Muscle of arm (tissue), 12 donors: Measurements from ENCODE around the gene CTSC. TPM values are rescaled to one million over a fixed set of nuclear protein-coding genes. Genes with fewer than 3 reads are reported as not detected.
"Not testable (repeated sequence)": the region's sequence is repeated elsewhere in the genome, so short reads cannot be mapped to it uniquely, and the experiment has no call there.

Experiments
- DNase-seq: peaks from one replicate; pipeline ENCODE4 v3.0.0-alpha.2; 2013
- polyA plus RNA-seq, 12 donors: library from polyadenylated mRNA; unstranded; fragments of 120-200 nt; gene quantifications; one replicate each; pipeline ENCODE4 v1.2.1, GENCODE V29; 2013; ENCODE audit not compliant: insufficient read length in 12 of 12

CTSC gene
- polyA plus RNA-seq, 12 donors: 22.6 to 139 (median 40.9) TPM; not detected in 1

DNA sequence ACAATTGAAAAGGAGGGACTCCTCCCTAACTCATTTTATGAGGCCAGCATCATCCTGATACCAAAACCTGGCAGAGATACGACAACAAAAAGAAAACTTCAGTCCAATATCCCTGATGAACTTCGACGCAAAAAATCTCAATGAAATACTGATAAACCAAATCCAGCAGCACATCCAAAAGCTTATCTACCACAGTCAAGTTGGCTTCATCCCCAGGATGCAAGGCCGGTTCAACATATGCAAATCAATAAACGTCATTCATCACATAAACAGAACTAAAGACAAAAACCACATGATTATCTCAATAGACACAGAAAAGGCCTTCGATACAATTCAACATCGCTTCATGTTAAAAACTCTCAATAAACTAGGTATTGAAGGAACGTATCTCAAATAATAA lies 14.7 kb downstream of the CTSC start:
- not testable (repeated sequence) for DNase-seq

GRCh38 chr11:88321412-88321811 lies 16.1 kb downstream of the CTSC start:
- DNase-seq: not testable (repeated sequence)

- peak; percentile 82 for DNase-seq
Observed at GRCh38 chr11:88320149-88320559, 17.4 kb downstream of the CTSC start.

DNA sequence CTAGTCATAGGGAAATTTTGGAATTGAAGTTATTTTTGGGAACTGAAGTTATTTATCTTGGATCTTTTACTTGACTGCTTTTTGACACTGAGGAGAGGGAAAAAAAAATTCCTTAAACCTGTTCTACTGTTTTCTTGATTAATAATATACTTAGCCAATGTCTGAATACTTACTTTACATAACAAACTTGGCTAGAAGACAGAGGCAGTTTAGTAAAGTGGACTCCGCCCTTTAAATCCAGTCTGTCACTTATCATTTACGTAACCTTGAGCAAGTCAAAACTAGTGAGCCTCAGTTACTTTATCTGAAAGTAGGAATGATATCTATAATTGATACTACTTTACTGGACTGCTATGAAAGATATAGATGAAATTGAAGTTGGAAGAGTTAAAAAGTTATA lies 19.5 kb downstream of the CTSC start:
- no peak for DNase-seq

DNA sequence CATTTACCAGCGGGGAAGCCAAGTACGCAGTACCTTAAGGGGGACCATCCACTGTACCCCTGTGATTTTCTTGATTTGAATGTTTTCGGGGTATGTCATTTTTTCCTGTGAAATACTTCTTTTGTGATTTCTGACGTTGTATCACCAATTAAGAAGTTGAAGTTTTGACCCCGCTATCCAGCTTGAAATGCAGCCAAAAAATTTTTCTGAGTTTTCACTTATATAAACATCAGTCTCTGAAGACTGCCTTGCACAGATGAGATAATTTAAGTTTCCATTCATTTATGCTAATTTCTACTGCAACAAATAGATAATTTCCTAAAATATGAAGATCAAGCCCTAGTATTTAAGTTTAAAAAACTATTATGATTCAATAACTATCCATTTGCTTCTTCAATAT lies 20.0 kb downstream of the CTSC start:
- DNase-seq: no peak

DNA sequence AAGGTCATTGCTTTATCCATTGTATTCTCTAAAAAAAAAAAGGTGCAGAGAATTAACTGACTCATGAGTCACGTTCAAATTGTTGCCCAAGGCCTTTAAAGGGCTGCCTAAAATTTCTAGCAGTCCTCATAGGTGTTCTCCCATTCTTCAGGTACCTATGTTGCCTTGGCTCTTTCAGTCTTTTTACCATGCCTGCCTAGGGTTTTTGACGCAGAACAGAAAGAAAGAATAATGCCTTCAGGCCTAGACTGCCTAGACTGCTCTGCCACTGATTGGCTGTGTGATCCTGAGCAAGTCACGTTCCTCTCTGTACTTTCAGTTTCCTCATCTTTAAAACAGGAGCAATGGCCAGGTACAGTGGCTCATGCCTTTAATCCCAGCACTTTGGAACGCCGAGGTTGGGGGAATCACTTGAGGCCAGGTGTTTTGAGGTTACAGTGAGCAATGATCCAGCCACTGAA lies 21.5 kb downstream of the CTSC start:
- DNase-seq: no peak

DNA sequence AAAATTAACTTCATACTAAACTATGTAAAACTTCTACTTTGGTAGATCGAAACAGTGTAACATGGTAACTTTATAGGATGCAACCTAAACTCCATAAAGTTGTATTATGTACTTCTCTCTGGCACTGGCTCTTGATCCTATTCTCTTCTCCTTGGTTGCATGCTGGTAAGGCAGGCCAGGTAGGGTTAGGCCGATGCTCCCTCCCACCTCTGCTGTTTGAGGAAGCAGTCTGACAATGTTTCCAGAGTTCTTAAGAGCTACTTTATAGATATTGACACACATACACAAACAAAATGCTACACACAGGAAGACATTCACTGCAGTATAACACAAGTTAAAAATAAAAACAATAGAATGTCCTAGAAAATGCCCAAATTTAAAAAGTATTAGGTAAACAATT lies 22.5 kb downstream of the CTSC start:
- no peak for DNase-seq

- DNase-seq: no peak
Observed at GRCh38 chr11:88313441-88313840, 24.1 kb downstream of the CTSC start.

GRCh38 chr11:88312628-88313027 lies 24.9 kb downstream of the CTSC start:
- no peak for DNase-seq

GRCh38 chr11:88310246-88310645 lies 27.3 kb downstream of the CTSC start:
- no peak for DNase-seq

DNA sequence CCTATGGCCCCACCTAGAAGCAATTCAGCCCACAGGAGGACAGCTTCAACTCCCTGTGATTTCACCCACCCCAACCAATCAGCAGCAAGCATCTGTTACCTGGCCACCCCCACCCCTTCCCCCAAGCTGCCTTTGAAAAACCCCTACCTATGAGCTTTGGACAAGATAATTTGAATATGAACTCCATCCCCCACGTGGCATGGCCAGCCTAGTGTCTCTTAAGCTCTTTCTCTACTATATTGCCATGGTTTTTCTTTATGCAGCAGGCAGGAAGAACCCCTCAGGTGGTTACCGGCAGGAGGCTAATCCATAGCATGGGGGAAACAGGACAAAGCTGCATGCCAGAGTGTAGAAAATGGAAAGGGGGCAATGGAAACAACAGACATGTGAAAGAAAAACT lies 29.0 kb downstream of the CTSC start:
- no peak for DNase-seq

DNA sequence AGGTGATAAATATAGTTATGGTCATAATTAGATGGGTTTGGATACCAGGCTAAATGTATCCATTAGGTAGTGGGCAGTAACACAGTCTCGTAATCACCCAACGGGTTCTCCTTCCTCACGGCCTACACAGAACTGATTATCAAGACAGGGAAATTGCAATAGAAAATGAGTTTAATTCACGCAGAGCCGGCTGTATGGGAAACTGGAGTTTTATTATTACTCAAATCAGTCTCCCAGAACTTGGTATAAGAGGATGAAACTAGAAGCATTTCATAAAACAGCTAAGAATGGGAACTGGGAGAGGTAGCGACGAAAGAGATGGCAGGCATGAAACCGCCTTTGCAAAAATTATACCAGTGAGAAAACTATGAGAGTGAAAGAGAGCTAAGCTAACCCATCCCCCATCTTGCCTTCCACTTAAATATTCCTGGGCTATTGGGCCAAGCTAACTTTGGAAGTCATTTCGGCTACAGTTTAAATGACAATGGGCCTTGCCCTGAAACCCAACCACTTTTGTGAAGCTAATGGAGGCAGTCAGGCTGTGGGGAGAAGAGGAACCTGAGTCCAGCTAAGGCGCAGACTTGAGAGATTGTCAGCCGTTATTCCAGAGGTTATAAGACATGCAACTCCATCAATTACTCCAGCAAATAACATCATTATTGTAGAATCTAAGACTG lies 29.6 kb downstream of the CTSC start:
- no peak for DNase-seq

- DNase-seq: no peak
Observed at GRCh38 chr11:88306785-88307184, 30.8 kb downstream of the CTSC start.

DNA sequence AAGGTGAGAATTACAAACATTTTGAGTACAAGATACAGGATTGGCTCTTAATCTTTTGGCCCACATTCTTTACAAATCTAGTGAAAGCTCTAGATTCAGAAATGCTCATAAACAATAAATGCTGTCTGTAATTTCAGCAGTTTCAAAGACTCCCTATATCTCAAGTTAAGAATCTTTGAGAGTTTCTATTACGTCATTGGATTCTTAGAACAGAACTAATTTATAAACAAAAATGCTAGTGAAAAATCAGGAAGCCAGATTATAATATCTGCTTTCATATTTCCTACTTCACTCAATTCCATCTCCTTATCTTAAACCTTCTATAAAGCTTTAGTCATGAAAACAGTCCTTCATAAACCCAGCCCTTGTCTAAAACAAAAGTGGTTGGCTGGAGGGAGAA lies 32.1 kb downstream of the CTSC start:
- no peak for DNase-seq

- DNase-seq: no peak
Observed at GRCh38 chr11:88304352-88304751, 33.2 kb downstream of the CTSC start.

GRCh38 chr11:88303037-88303436 lies 34.5 kb downstream of the CTSC start:
- DNase-seq: no peak

- DNase-seq: no peak
Observed at GRCh38 chr11:88301488-88302140, 35.9 kb downstream of the CTSC start.

GRCh38 chr11:88300888-88301487 lies 36.5 kb downstream of the CTSC start:
- DNase-seq: no peak

- DNase-seq: no peak
Observed at GRCh38 chr11:88297863-88298262, 39.7 kb downstream of the CTSC start.

GRCh38 chr11:88297421-88297820 lies 40.1 kb downstream of the CTSC start:
- no peak for DNase-seq

DNA sequence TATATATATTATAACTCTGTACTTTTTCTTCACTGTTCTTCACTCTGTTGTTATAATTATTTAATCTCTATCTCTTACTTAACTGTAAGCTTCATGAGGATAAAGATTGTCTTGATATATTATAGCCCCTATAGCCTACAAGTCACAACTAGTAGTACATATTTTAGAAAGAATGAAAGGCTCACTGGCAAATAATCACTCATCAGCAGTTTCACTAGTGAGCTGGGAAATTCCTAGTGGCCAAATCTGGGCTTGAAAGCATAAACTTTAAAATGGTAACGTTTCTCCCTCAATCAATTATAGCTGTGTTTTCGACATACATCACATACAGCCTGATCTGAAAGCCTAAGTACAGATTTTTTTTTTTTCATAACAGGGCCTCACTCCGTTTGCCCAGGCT lies 42.5 kb downstream of the CTSC start:
- DNase-seq: no peak

GRCh38 chr11:88293931-88294330 lies 43.6 kb downstream of the CTSC start:
- DNase-seq: no peak

GRCh38 chr11:88292171-88292843 lies 45.2 kb downstream of the CTSC start:
- peak; percentile 51 for DNase-seq
